A549 (cell line): ENCODE results near the gene MRPL51. TPM values are rescaled to one million over a fixed set of nuclear protein-coding genes. Genes with fewer than 3 reads are reported as not detected.

Experiments
- ATAC-seq, 2 experiments: fragments of 200-7000 bp in 1 of 2; fragments of >200 bp in 1 of 2; cut with Nextera tagmentation in 1 of 2; cut with Tn5 transposase in 1 of 2; 3 replicates each; pipeline versions ENCODE4 v1.8.0 to v1.9.1; 2018 to 2020; ENCODE audit warnings: mild to moderate bottlenecking in 1 of 2, moderate library complexity in 1 of 2
- CTCF ChIA-PET: fragments of 300-600 bp; sonication (Branson Sonifier 250); formaldehyde crosslinking; extraction: SDS; loops from one replicate; lab custom pipeline; 2021; ENCODE audit warnings: antibody characterized with exemption, inconsistent platforms; lab: Yijun Ruan, JAX
- POLR2A ChIA-PET: fragments of 350-600 bp; formaldehyde crosslinking; extraction: SDS; loops from one replicate; lab custom pipeline; 2021; ENCODE audit warnings: antibody characterized with exemption, inconsistent platforms; lab: Yijun Ruan, JAX
- DNase-seq, 2 experiments: peaks; one replicate each; pipeline versions ENCODE4 v3.0.0 to v3.0.0-alpha.2; 2011 to 2016; ENCODE audit warnings: low read depth in 1 of 2, low spot score in 1 of 2
- FAIRE-seq: peaks from 2 replicates; lab custom pipeline; 2011; peaks lifted over from hg19 to GRCh38; lab: Jason Lieb, UNC
- H3K27ac ChIP-seq, 2 experiments: fragments of >200 bp; sonication (Bioruptor Twin); formaldehyde crosslinking; 3 replicates each; pipeline ENCODE4 v1.5.1; 2016 to 2017
- H3K4me1 ChIP-seq: fragments of >200 bp; sonication (Bioruptor Twin); formaldehyde crosslinking; 3 replicates; pipeline ENCODE4 v1.6.1; 2016
- H3K4me2 ChIP-seq: fragments of >200 bp; sonication (Bioruptor Twin); formaldehyde crosslinking; 3 replicates; pipeline ENCODE4 v1.6.1; 2016
- H3K4me3 ChIP-seq: fragments of >200 bp; sonication (Bioruptor Twin); formaldehyde crosslinking; 3 replicates; pipeline ENCODE4 v1.5.1; 2016
- H3K9me3 ChIP-seq: fragments of >200 bp; sonication (Bioruptor Twin); formaldehyde crosslinking; 3 replicates; pipeline ENCODE4 v1.6.1; 2016
- CBX2 ChIP-seq: fragments of 200-600 bp; sonication (generic); IDR thresholded peaks from 2 replicates; pipeline ENCODE4 v1.6.1; 2016; ENCODE audit warnings: low read depth, mild to moderate bottlenecking, borderline replicate concordance
- CHD2 ChIP-seq: fragments of 150-350 bp; IDR thresholded peaks from 2 replicates; pipeline ENCODE4 v1.6.1; 2014; ENCODE audit warnings: low read length; ENCODE audit not compliant: partially characterized antibody
- E2F6 ChIP-seq: IDR thresholded peaks from 2 replicates; pipeline ENCODE4 v1.6.1; 2012; ENCODE audit warnings: low read depth, borderline replicate concordance
- EHF ChIP-seq: fragments of 250-450 bp; sonication (Bioruptor Pico); IDR thresholded peaks from 2 replicates; pipeline ENCODE4 v1.5.0; 2020; ENCODE audit warnings: mild to moderate bottlenecking
- EHMT2 ChIP-seq: fragments of 200-600 bp; sonication (generic); IDR thresholded peaks from 2 replicates; pipeline ENCODE4 v1.6.1; 2016; ENCODE audit warnings: antibody characterized with exemption, low read depth, mild to moderate bottlenecking, moderate library complexity
- ELK1 ChIP-seq: fragments of 150-350 bp; IDR thresholded peaks from 2 replicates; pipeline ENCODE4 v1.6.1; 2014; ENCODE audit warnings: low read depth, mild to moderate bottlenecking, low read length
- ESRRA ChIP-seq: fragments of 150-350 bp; IDR thresholded peaks from 2 replicates; pipeline ENCODE4 v1.6.1; 2014; ENCODE audit warnings: mild to moderate bottlenecking, low read length, borderline replicate concordance
- FOXS1 ChIP-seq: fragments of 250-450 bp; sonication (Bioruptor Pico); IDR thresholded peaks from 2 replicates; pipeline ENCODE4 v1.5.0; 2020; ENCODE audit warnings: mild to moderate bottlenecking, moderate library complexity
- GATA3 ChIP-seq: IDR thresholded peaks from 2 replicates; pipeline ENCODE4 v1.6.1; 2012; ENCODE audit warnings: borderline replicate concordance
- HDAC2 ChIP-seq: fragments of 200-600 bp; sonication (generic); IDR thresholded peaks from 2 replicates; pipeline ENCODE4 v1.6.1; 2016
- HEYL ChIP-seq: fragments of 250-450 bp; sonication (Bioruptor Pico); IDR thresholded peaks from 2 replicates; pipeline ENCODE4 v1.8.0; 2021; ENCODE audit warnings: mild to moderate bottlenecking, moderate library complexity
- HMGXB4 ChIP-seq: fragments of 250-450 bp; sonication (Bioruptor Pico); IDR thresholded peaks from 2 replicates; pipeline ENCODE4 v1.5.0; 2021; ENCODE audit warnings: mild to moderate bottlenecking, moderate library complexity, borderline replicate concordance
- HOXA7 ChIP-seq: fragments of 250-450 bp; sonication (Bioruptor Pico); IDR thresholded peaks from 2 replicates; pipeline ENCODE4 v1.5.0; 2020; ENCODE audit warnings: mild to moderate bottlenecking, moderate library complexity
- HOXB13 ChIP-seq: fragments of 250-450 bp; sonication (Bioruptor Pico); IDR thresholded peaks from 2 replicates; pipeline ENCODE4 v1.5.0; 2020; ENCODE audit warnings: low read depth, mild to moderate bottlenecking, moderate library complexity
- KDM5A ChIP-seq: fragments of 200-600 bp; sonication (generic); IDR thresholded peaks from 2 replicates; pipeline ENCODE4 v1.6.1; 2016; ENCODE audit warnings: antibody characterized with exemption, mild to moderate bottlenecking
- MAFK ChIP-seq: fragments of 450-650 bp; IDR thresholded peaks from 2 replicates; pipeline ENCODE4 v1.6.1; 2014; ENCODE audit not compliant: partially characterized antibody
- MAZ ChIP-seq: fragments of 150-350 bp; IDR thresholded peaks from 2 replicates; pipeline ENCODE4 v1.6.1; 2014; ENCODE audit warnings: antibody characterized with exemption, low read depth, low read length, borderline replicate concordance
- NPAS2 ChIP-seq: fragments of 250-450 bp; sonication (Bioruptor Pico); IDR thresholded peaks from 2 replicates; pipeline ENCODE4 v1.8.0; 2022; ENCODE audit warnings: mild to moderate bottlenecking, moderate library complexity, borderline replicate concordance
- RAD21 ChIP-seq, 2 experiments: fragments of >200 bp in 1 of 2; sonication (Bioruptor Twin) in 1 of 2; formaldehyde crosslinking in 1 of 2; IDR thresholded peaks in 1 of 2; conservative IDR thresholded peaks in 1 of 2; 2 replicates in 1 of 2; 3 replicates in 1 of 2; pipeline ENCODE4 v1.6.1; 2012 to 2018; ENCODE audit warnings: inconsistent platforms in 1 of 2
- RFX5 ChIP-seq: fragments of 450-650 bp; IDR thresholded peaks from 2 replicates; pipeline ENCODE4 v1.7.1; 2014; ENCODE audit warnings: antibody characterized with exemption, mild to moderate bottlenecking, moderate library complexity
- RNF2 ChIP-seq: fragments of 200-600 bp; sonication (generic); IDR thresholded peaks from 2 replicates; pipeline ENCODE4 v1.6.1; 2016; ENCODE audit warnings: low read depth, mild to moderate bottlenecking, antibody characterized with exemption, moderate library complexity, borderline replicate concordance
- SMC3 ChIP-seq: fragments of >200 bp; sonication (Bioruptor Twin); formaldehyde crosslinking; IDR thresholded peaks from 3 replicates; pipeline ENCODE4 v1.6.1; 2018; ENCODE audit warnings: inconsistent platforms
- SREBF2 ChIP-seq: fragments of 450-650 bp; IDR thresholded peaks from 2 replicates; pipeline ENCODE4 v1.6.1; 2014; ENCODE audit warnings: mild to moderate bottlenecking, moderate library complexity
- TFCP2L1 ChIP-seq: fragments of 250-450 bp; sonication (Bioruptor Pico); IDR thresholded peaks from 2 replicates; pipeline ENCODE4 v1.5.0; 2021; ENCODE audit warnings: mild to moderate bottlenecking
- ZC3H11A ChIP-seq: fragments of 450-650 bp; IDR thresholded peaks from 2 replicates; pipeline ENCODE4 v1.6.1; 2014; ENCODE audit warnings: antibody characterized with exemption, mild to moderate bottlenecking
- ZFP36 ChIP-seq: fragments of 450-650 bp; IDR thresholded peaks from 2 replicates; pipeline ENCODE4 v1.6.1; 2014; ENCODE audit warnings: borderline replicate concordance; ENCODE audit not compliant: partially characterized antibody
- ZNF302 ChIP-seq: fragments of 250-450 bp; sonication (Bioruptor Pico); IDR thresholded peaks from 2 replicates; pipeline ENCODE4 v1.9.0; 2021; ENCODE audit warnings: inconsistent platforms, mild to moderate bottlenecking, moderate library complexity
- ZSCAN20 ChIP-seq: fragments of 250-450 bp; sonication (Bioruptor Pico); IDR thresholded peaks from 2 replicates; pipeline ENCODE4 v1.8.0; 2022; ENCODE audit warnings: mild to moderate bottlenecking, moderate library complexity
- WGBS: methylation state at CpG from one replicate; pipeline ENCODE4 v1.1.6; 2017; ENCODE audit errors: missing lambda C conversion rate; 5-methylcytosine and 5-hydroxymethylcytosine counted together
- polyA plus RNA-seq, 4 experiments: library from polyadenylated mRNA; depleted of rRNA in 3 of 4; stranded (reverse); fragments of >200 nt; fragmentation: RNase III in 1 of 4; extraction: RNeasy Plus Mini Kit Qiagen cat#74134 plus additional on column Dnase treatment in 1 of 4; gene quantifications; 2 replicates in 3 of 4; 3 replicates in 1 of 4; pipeline ENCODE4 v1.2.3, GENCODE V29; 2011 to 2017
- TF ChIP-seq, protein P1 (sequence below): fragments of >200 bp; sonication (Bioruptor Twin); formaldehyde crosslinking; IDR thresholded peaks from 3 replicates; pipeline ENCODE4 v1.5.1; 2016
- TF ChIP-seq, protein P2 (sequence below): IDR thresholded peaks from 2 replicates; pipeline ENCODE4 v1.6.1; 2012

Gene MRPL51
- polyA plus RNA-seq, 2 of the 4 experiments (the other 2 are of a cell fraction): 272 to 337 TPM

- TF ChIP-seq HEYL (CRISPR knock-in tag): no peak
Observed at GRCh38 chr12:6464531-6464930, 28.5 kb downstream of the MRPL51 start (continued).

DNA sequence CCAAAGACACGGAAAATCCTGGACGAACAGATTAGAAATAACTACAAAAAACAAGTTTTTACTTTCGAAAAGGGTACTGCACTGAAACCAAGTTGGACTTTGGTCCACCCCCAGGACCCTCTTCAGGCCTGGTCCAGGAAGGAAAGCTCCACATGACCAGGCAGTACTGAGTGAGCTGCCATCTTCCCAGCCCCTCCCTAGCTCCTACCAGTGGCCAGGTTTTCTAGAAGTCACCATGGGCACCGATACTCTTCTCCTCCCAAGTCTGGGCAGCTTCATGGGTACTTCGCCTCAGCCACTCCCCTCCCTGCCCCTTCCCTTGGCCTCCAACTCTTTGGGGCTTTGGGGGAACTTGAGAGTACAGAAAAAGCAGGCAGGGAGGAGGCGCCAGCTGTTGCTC lies 29.2 kb downstream of the MRPL51 start:
- TF ChIP-seq CHD2 (no peak), EHF (CRISPR knock-in tag) (no peak), TFCP2L1 (no peak), ZSCAN20 (CRISPR knock-in tag) (no peak), ESRRA (no peak), HOXB13 (CRISPR knock-in tag) (no peak), FOXS1 (CRISPR knock-in tag) (no peak), EHMT2 (no peak), SREBF2 (no peak), GATA3 (no peak), HMGXB4 (CRISPR knock-in tag) (no peak), CBX2 (no peak), MAFK (no peak), MAZ (no peak), SMC3 (no peak)
- TF ChIP-seq, protein P1, sequence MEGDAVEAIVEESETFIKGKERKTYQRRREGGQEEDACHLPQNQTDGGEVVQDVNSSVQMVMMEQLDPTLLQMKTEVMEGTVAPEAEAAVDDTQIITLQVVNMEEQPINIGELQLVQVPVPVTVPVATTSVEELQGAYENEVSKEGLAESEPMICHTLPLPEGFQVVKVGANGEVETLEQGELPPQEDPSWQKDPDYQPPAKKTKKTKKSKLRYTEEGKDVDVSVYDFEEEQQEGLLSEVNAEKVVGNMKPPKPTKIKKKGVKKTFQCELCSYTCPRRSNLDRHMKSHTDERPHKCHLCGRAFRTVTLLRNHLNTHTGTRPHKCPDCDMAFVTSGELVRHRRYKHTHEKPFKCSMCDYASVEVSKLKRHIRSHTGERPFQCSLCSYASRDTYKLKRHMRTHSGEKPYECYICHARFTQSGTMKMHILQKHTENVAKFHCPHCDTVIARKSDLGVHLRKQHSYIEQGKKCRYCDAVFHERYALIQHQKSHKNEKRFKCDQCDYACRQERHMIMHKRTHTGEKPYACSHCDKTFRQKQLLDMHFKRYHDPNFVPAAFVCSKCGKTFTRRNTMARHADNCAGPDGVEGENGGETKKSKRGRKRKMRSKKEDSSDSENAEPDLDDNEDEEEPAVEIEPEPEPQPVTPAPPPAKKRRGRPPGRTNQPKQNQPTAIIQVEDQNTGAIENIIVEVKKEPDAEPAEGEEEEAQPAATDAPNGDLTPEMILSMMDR: no peak
- ATAC-seq: no peak
- Histone ChIP-seq H3K9me3 (no peaks in the 10 kb centered on the region), H3K27ac (0 out of 6 replicates have a peak overlapping the region, but pooled peaks of 1 of the 2 experiments have one; percentile 10), H3K4me3 (no peak overlapping the region), H3K4me1 (peaks cover 18% of the 10 kb centered on the region), H3K4me2 (no peak overlapping the region)
- 96% methylated on average over 6 of the region's 6 CpGs for WGBS
- ChIA-PET CTCF (interaction anchor here (0.6 to 9.3 kb wide), 12 partner anchors 20 to 185 kb away, joined by 3 to 92 read pairs (median 7); no protein-coding TSS in a partner anchor), POLR2A (interaction anchor here (1.1 kb wide), 1 partner anchor 119 kb away, joined by 3 read pairs; no protein-coding TSS in a partner anchor)
- no peak for FAIRE-seq
- DNase-seq: no peak

- ATAC-seq: no peak
- no peak overlapping the region for H3K27ac ChIP-seq
- H3K9me3 ChIP-seq: no peaks in the 10 kb centered on the region
- ChIA-PET CTCF (interaction anchor here (0.7 to 9.3 kb wide), 8 partner anchors 12 to 184 kb away, joined by 3 to 92 read pairs (median 5); partner anchors contain the start of gene TAPBPL), POLR2A (interaction anchor here (1.1 kb wide), 1 partner anchor 118 kb away, joined by 3 read pairs; no protein-coding TSS in a partner anchor)
- WGBS: 90% methylated on average over 7 of the region's 7 CpGs
- TF ChIP-seq EHMT2 (no peak), HOXA7 (no peak), HEYL (CRISPR knock-in tag) (no peak), ZNF302 (CRISPR knock-in tag) (no peak), E2F6 (no peak), SREBF2 (no peak), ELK1 (no peak), ZFP36 (no peak), RNF2 (no peak), RFX5 (no peak), ESRRA (no peak), EHF (CRISPR knock-in tag) (no peak), NPAS2 (CRISPR knock-in tag) (no peak), HDAC2 (no peak), RAD21 (conservative IDR thresholded peaks at IDR 0.05 in 1 of 2, IDR thresholded peaks at IDR 0.05 in 1 of 2) (no peak), HOXB13 (CRISPR knock-in tag) (no peak), MAFK (no peak), ZC3H11A (no peak), KDM5A (no peak)
- TF ChIP-seq, protein P2, sequence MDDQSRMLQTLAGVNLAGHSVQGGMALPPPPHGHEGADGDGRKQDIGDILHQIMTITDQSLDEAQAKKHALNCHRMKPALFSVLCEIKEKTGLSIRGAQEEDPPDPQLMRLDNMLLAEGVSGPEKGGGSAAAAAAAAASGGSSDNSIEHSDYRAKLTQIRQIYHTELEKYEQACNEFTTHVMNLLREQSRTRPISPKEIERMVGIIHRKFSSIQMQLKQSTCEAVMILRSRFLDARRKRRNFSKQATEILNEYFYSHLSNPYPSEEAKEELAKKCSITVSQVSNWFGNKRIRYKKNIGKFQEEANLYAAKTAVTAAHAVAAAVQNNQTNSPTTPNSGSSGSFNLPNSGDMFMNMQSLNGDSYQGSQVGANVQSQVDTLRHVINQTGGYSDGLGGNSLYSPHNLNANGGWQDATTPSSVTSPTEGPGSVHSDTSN: no peak
- DNase-seq: no peak
- no peak overlapping the region for H3K4me3 ChIP-seq
- H3K4me1 ChIP-seq: peaks cover 11% of the 10 kb centered on the region
- FAIRE-seq: no peak
- H3K4me2 ChIP-seq: no peak overlapping the region
Observed at GRCh38 chr12:6463216-6463615, 29.8 kb downstream of the MRPL51 start.
